ENCODE results near the gene GSN. TPM values are rescaled to one million over a fixed set of nuclear protein-coding genes. Genes with fewer than 3 reads are reported as not detected.

GSN gene
- total and polyA plus RNA-seq, 2 of the 13 experiments (the other 11 are each of a cell fraction or from before 2014, with no cell fraction given), result 294 to 307 TPM

GRCh38 chr9:121299467-121300282 is 31.7 kb downstream of the GSN start (continued):
- TF ChIP-seq ZNF652 (CRISPR knock-in tag; IDR thresholded peaks at IDR 0.05; ENCODE audit: borderline replicate concordance, low read depth) (no peak), ZNF740 (CRISPR knock-in tag; IDR thresholded peaks at IDR 0.05) (peak; percentile 52; the same call in 1 of the 2 replicates), ZC3H4 (CRISPR knock-in tag; IDR thresholded peaks at IDR 0.05; ENCODE audit: borderline replicate concordance) (0 out of 2 replicates have a peak, but pooled peaks have one; percentile 25), ZNF83 (CRISPR knock-in tag; IDR thresholded peaks at IDR 0.05; ENCODE audit: borderline replicate concordance) (no peak), ZNF562 (CRISPR knock-in tag; IDR thresholded peaks at IDR 0.05; ENCODE audit: borderline replicate concordance) (no peak), CBFB (CRISPR knock-in tag; IDR thresholded peaks at IDR 0.05) (0 out of 2 replicates have a peak, but pooled peaks have one; percentile 14), ZNF646 (CRISPR knock-in tag; IDR thresholded peaks at IDR 0.05) (no peak), DMAP1 (CRISPR knock-in tag; IDR thresholded peaks at IDR 0.05) (0 out of 2 replicates have a peak, but pooled peaks have one; percentile 3), SATB2 (CRISPR knock-in tag; IDR thresholded peaks at IDR 0.05) (0 out of 2 replicates have a peak, but pooled peaks have one; percentile 80), MED8 (CRISPR knock-in tag; IDR thresholded peaks at IDR 0.05; ENCODE audit: insufficient replicate concordance) (peak; percentile 56), ZNF766 (CRISPR knock-in tag; IDR thresholded peaks at IDR 0.05; ENCODE audit: borderline replicate concordance) (no peak), TCF7 (IDR thresholded peaks at IDR 0.05; ENCODE audit: low read depth) (no peak), ZNF503 (CRISPR knock-in tag; IDR thresholded peaks at IDR 0.05) (0 out of 2 replicates have a peak, but pooled peaks have one; percentile 40), GABPB1 (CRISPR knock-in tag; IDR thresholded peaks at IDR 0.05) (peak; percentile 54; the same call in 1 of the 2 replicates), ZBTB7B (CRISPR knock-in tag; IDR thresholded peaks at IDR 0.05) (no peak; the same call in none of the 2 replicates), FOXO4 (CRISPR knock-in tag; conservative IDR thresholded peaks at IDR 0.05) (0 out of 2 replicates have a peak, but pooled peaks have one; percentile 57), U2AF1 (optimal IDR thresholded peaks at IDR 0.05; ENCODE audit: low read depth, low read length) (no peak), ZNF317 (CRISPR knock-in tag; IDR thresholded peaks at IDR 0.05) (peak; percentile 50; the same call in 1 of the 2 replicates), ZNF772 (CRISPR knock-in tag; IDR thresholded peaks at IDR 0.05) (peak; percentile 59; the same call in 1 of the 2 replicates), ZNF768 (CRISPR knock-in tag; IDR thresholded peaks at IDR 0.05) (peak; percentile 85)

All from HepG2 (cell line).